ENCODE measurements around the gene TNNC2.

- TF ChIP-seq CTCF (conservative IDR thresholded peaks at IDR 0.05; ENCODE audit: low read length) = no peak
- no peak for TF ChIP-seq EZH2phosphoT487 (IDR thresholded peaks at IDR 0.05; ENCODE audit: borderline replicate concordance, low read depth, low read length)
Measured at GRCh38 chr20:45850926-45851325, 23.8 kb upstream of the TNNC2 start.

All from OCI-LY7 (cell line).